Ishikawa (cell line): Measurements from ENCODE around the gene CDX1.

Source experiments
- REST ChIP-seq: IDR thresholded peaks from 2 replicates; pipeline ENCODE4 v1.6.1; 2012; ENCODE audit warnings: low read depth, mild to moderate bottlenecking
- TCF12 ChIP-seq: IDR thresholded peaks from 2 replicates; pipeline ENCODE4 v1.6.1; 2012; ENCODE audit warnings: low read depth
- YY1 ChIP-seq: IDR thresholded peaks from 2 replicates; pipeline ENCODE4 v1.6.1; 2012; ENCODE audit warnings: low read depth

DNA sequence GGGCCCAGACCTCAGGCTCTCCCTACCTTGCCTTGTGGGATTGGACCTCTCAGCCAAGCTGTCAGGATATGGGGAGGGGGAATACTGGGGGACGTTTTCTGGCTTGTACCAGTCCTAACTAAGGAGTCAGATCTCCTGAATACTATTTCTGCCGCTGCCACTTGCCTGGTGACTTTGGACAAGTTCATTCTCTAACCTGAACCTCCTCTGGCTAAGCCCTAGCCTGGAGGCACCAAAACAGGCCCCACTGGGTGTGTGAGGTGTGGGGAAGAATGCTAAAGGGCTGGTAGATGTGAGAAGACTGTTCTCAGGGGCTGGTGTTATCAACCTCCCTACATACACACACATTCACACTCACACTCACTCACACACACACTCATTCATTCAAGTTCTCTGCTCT lies 24.4 kb downstream of the CDX1 start:
- no peak for TF ChIP-seq YY1
- no peak for TF ChIP-seq TCF12
- TF ChIP-seq REST: no peak
